ENCODE measurements around the gene TBC1D10B.

GRCh38 chr16:30406795-30407101 is 36.5 kb upstream of the TBC1D10B start:
- TF ChIP-seq PATZ1 (tag by site-specific recombination; IDR thresholded peaks at IDR 0.05): no peak
- no peak for TF ChIP-seq CTCF (tag by site-specific recombination; IDR thresholded peaks at IDR 0.05)
- no peak for TF ChIP-seq ZNF518A (tag by site-specific recombination; conservative IDR thresholded peaks at IDR 0.05; ENCODE audit: low read depth)
